GM19351 (cell line): ENCODE measurements around the gene AKAP10.
"Not testable (repeated sequence)": the region's sequence is repeated elsewhere in the genome, so short reads cannot be mapped to it uniquely, and the experiment has no call there.

Experiments used
- ATAC-seq: cut with Tn5 transposase; IDR thresholded peaks from one replicate; pipeline ENCODE4 v1.9.1; 2021; ENCODE audit warnings: mild to moderate bottlenecking, moderate library complexity; ENCODE audit not compliant: unreplicated experiment

Gene AKAP10

GRCh38 chr17:19933628-19934027 is 44.0 kb downstream of the AKAP10 start:
- no peak for ATAC-seq

- ATAC-seq, result no peak
Observed at GRCh38 chr17:19933221-19933620, 44.4 kb downstream of the AKAP10 start.

- ATAC-seq, result no peak
Observed at GRCh38 chr17:19928299-19928698, 49.3 kb downstream of the AKAP10 start.

GRCh38 chr17:19915245-19915978 is 62.2 kb downstream of the AKAP10 start:
- no peak for ATAC-seq

- no peak for ATAC-seq
Observed at GRCh38 chr17:19911033-19911432, 66.6 kb downstream of the AKAP10 start.

GRCh38 chr17:19909139-19909538 is 68.5 kb downstream of the AKAP10 start:
- no peak for ATAC-seq

GRCh38 chr17:19905502-19905901 is 72.1 kb downstream of the AKAP10 start:
- ATAC-seq, result no peak

- ATAC-seq, result no peak
Observed at GRCh38 chr17:19904924-19905323, 72.7 kb downstream of the AKAP10 start.

GRCh38 chr17:19904412-19904811 is 73.2 kb downstream of the AKAP10 start:
- no peak for ATAC-seq

- ATAC-seq, result no peak
Observed at GRCh38 chr17:19900809-19901208, 76.8 kb downstream of the AKAP10 start.

GRCh38 chr17:19897903-19898302 is 79.7 kb downstream of the AKAP10 start:
- ATAC-seq, result no peak

- ATAC-seq, result no peak
Observed at GRCh38 chr17:19897090-19897837, 80.4 kb downstream of the AKAP10 start.

GRCh38 chr17:19896679-19897078 is 80.9 kb downstream of the AKAP10 start:
- ATAC-seq, result no peak

- ATAC-seq, result not testable (repeated sequence)
Observed at GRCh38 chr17:19890554-19890953, 87.1 kb downstream of the AKAP10 start.

GRCh38 chr17:19890001-19890400 is 87.6 kb downstream of the AKAP10 start:
- ATAC-seq, result not testable (repeated sequence)

- ATAC-seq, result no peak
Observed at GRCh38 chr17:19886116-19886515, 91.5 kb downstream of the AKAP10 start.

GRCh38 chr17:19883537-19884215 is 94.0 kb downstream of the AKAP10 start:
- ATAC-seq, result no peak

GRCh38 chr17:19880393-19880792 is 97.2 kb downstream of the AKAP10 start:
- no peak for ATAC-seq

GRCh38 chr17:19877364-19877945 is 100.2 kb downstream of the AKAP10 start:
- no peak for ATAC-seq

- ATAC-seq, result no peak
Observed at GRCh38 chr17:19876529-19877161, 101.0 kb downstream of the AKAP10 start.

- no peak for ATAC-seq
Observed at GRCh38 chr17:19874256-19874655, 103.4 kb downstream of the AKAP10 start.
